Stimulated activated CD4-positive, alpha-beta T cell treated with anti-CD3 and anti-CD28 coated beads, Interleukin-4, amount 100 ng/mL, for 24 hours (primary cell): ENCODE results near the gene KCNH1.
A peak's percentile ranks its signal among the peaks of the same experiment; 100 is the strongest.

Experiments
- DNase-seq: peaks from one replicate; pipeline ENCODE4 v3.0.0-alpha.2; 2020

The KCNH1 gene, protein sequence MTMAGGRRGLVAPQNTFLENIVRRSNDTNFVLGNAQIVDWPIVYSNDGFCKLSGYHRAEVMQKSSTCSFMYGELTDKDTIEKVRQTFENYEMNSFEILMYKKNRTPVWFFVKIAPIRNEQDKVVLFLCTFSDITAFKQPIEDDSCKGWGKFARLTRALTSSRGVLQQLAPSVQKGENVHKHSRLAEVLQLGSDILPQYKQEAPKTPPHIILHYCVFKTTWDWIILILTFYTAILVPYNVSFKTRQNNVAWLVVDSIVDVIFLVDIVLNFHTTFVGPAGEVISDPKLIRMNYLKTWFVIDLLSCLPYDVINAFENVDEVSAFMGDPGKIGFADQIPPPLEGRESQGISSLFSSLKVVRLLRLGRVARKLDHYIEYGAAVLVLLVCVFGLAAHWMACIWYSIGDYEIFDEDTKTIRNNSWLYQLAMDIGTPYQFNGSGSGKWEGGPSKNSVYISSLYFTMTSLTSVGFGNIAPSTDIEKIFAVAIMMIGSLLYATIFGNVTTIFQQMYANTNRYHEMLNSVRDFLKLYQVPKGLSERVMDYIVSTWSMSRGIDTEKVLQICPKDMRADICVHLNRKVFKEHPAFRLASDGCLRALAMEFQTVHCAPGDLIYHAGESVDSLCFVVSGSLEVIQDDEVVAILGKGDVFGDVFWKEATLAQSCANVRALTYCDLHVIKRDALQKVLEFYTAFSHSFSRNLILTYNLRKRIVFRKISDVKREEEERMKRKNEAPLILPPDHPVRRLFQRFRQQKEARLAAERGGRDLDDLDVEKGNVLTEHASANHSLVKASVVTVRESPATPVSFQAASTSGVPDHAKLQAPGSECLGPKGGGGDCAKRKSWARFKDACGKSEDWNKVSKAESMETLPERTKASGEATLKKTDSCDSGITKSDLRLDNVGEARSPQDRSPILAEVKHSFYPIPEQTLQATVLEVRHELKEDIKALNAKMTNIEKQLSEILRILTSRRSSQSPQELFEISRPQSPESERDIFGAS

DNA sequence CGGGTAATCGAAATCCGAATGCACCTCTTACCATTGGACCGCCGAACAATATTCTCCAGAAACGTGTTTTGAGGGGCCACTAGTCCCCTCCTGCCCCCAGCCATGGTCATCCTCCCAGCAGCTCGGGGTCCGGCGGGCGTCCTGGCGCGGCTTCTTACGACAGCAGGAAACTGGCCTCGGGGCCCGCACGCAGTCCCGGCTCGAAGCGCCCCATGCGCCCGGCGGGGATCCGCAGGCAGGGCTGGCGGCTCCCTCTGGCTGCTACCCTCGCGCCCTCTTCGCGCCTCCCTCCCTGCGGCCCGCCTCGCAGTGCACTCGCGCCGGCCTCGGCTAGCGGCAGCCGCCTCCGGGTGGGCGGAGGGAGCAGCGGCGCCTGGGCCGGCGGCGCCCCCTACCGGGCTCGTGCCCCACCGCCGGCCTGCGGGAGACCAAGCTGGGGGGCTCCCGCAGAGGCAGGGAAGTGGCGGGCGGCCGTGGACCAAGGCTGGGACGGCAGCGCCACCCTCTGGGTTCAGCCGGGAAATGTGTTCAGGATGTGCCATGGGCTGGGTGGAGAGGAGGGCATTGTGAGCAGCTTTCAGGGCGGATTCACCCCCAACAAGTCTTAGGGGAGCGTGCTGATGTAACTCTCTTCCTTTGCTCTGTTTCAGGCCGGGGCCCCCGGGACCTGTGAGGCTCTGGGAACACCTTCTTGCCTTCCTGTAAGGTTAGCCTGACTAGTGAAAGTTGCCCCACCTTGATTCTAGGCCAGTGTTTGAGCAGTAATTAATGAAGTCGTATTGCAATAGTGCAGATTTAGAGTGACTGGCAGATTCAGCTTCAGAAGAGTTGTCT, at the start of gene KCNH1:
Gene KCNH1 (minus strand): TSS at position 313 of the 834 bp plus-strand sequence. CDS start 203 bp downstream, at position 110.
- peak; percentile 78 for DNase-seq

DNA sequence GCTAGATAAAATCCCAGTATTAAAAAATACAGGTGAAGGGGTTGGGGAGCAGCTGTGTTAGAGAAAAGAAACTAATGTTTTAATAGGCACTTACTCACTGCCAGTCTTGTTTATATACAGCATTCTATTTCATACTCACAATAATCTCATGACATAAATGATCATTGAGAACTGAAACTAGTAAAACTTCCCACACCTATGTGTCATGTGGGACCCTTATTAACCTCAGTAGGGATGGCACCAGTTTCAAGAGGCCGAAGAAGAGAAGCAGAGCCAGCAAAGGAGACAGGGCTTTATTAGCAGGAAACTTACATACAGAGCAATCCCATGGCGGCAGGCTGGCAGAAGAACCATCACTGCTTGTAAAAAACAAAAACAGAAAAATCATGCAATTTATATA, 48.8 kb upstream of the KCNH1 start:
- DNase-seq = no peak

DNA sequence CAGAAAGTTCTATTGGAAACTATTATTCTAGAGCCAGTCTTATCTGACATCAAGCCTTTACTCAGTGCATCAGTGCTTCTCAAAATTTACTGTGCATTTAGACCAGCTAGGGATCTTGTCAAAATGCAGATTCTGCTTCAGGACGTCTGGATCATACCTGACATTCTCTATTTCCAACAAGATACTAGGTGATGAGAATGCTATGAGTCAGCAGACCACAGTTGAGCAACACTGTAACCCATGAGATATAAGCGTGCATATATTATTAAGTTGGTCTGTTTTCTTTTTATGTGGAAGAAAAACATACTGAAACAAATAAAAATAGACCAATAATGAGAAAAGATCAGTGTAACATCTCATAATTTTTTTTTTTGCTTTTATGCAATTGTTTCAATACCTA, 40.4 kb upstream of the KCNH1 start:
- DNase-seq = no peak

DNA sequence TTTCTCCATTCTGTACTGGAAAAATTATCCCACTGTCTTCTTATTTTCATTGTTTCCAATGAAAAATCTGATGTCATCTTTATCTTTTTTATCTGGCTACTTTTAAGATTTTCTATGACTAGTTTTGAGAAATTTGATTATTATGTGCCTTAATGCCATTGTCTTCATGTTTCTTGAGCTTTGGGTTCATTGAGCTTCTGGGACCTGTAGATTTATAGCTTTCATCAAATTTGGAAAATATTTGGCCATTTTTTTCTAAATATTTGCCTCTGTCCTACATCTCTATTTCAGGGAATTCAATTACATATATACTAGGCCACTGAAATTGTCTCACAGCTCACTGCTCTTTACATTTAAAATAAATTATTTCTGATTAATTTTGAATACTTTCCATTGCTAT, 38.7 kb upstream of the KCNH1 start:
- DNase-seq = no peak

DNA sequence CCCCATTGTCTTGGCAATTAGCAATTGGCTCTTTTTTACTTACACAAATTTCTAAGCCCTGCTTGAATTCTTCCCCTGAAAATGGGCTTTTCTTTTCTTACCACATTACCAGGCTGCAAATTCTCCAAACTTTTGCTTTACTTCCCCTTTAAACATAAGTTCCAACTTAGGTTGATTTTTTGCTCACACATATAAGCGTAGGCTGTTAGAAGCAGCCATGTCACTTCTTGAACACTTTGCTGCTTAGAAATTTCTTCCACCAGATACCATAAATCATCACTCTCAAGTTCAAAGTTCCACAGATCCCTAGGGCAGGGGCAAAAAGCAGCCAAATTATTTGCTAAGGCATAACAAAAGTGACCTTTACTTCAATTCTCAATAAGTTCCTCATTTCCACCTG, 35.4 kb upstream of the KCNH1 start:
- no peak for DNase-seq

DNA sequence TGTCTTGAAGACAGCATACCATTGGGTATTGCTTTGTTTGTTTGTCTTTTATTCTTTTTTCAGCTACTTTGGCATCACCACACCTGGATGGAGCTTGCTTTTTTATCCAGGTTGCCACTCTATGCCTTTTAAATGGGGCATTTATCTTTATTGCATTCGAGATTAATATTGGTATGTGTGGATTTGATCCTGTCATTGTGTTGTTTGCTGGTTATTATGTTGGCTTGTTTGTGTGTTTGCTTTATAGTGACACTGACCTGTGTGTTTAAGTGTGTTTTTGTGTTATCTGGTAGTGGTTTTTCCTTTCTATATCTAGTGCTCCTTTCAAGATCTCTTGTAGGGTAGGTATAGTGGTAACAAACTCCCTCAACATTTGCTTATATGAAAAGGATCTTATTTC, 24.9 kb upstream of the KCNH1 start:
- no peak for DNase-seq

DNA sequence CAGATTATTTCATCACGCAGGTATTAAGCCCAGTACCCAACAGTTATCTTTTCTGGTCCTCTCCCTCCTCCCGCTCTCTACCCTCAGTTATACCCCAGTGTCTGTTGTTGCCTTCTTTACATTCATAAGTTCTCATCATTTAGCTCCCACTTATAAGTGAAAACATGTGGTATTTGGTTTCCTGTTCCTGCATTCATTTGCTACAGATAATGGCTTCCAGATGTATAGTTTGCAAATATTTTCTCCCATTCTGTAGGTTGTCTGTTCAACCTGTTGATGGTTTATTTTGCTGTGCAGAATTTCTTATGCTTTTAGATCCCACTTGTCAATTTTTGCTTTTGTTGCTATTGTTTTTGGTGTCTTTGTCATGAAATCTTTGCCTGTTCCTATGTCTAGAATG, 21.1 kb upstream of the KCNH1 start:
- no peak for DNase-seq

DNA sequence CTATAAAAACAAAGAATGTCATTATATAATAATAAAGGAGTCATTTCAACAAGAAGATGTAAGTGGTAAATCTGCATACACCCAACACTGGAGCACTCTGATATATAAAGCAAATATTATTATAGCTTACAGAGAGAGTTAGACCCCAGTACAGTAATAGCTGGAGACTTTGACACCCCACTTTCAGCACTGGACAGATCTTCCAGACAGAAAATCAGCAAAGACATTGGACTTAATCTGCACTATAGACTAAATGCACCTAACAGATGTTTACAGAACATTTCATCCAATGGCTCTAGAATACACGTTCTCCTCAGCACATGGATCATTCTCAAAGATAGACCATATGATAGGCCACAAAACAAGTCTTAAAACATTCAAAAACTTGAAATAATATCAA, 20.0 kb upstream of the KCNH1 start:
- no peak for DNase-seq

DNA sequence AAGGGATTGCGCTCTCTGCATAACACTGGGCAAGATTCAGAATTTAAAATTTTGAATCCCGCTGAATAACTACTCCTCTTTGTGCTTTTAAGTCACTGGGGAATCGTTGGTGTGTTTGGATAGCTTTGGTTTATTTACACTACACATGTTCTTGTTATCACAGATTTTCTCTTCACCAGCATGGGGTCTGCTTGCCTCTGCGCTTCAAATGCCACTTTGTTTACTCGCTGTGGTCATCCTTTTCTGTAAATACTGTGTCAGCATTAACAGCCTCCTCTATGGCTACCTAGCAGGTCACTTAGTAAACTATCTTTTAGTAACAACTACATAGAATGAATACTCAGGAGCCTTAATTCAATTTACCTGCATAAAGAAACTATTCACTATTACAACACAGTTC, 14.4 kb upstream of the KCNH1 start:
- no peak for DNase-seq

DNA sequence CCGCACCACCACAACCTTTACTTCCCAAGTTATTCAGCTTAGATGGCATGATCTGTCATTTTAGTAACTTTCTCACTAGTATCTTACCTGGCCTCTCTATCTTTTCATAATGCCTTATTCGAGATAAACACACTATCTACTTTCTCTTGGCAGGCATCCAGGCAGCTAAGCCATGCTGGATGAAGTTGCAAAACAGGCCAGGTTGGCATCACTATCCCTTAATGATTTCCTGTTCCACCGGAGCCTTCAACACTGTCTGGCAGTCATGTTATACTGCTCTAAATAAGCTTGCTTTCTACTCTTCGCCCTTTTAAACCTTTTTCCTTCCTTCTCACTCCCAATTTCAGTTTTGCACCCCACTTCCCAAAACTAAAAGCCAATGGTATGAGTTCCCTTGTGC, 12.0 kb upstream of the KCNH1 start:
- no peak for DNase-seq

DNA sequence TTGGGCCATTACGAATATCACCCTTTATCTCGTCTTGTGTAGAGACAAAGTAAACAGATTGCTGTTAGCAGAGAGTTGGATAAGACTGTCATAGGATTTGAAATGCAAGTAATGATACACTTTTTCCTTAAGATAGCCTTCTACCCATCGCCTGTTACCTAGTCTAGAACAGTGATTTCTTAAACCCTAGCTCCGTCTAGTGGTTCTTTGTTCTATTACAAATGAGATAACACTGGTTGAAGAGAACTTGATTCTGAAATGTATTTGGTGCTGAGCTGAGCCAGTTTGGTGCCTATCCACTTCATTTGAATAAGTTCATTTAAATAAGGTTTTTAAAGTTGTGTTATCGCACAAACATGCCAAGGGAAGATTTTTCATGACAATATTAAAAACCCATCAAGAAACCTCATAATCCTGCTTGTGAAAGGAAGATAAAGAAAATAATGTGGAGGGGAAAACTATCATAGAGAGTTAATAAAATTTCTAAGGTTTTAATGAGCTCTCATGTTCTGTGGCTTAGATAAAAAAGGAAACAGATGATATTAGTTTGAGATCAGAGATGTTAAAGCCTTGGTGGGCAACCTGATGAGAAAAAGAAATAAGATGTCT, 1.5 kb upstream of the KCNH1 start:
- no peak for DNase-seq

DNA sequence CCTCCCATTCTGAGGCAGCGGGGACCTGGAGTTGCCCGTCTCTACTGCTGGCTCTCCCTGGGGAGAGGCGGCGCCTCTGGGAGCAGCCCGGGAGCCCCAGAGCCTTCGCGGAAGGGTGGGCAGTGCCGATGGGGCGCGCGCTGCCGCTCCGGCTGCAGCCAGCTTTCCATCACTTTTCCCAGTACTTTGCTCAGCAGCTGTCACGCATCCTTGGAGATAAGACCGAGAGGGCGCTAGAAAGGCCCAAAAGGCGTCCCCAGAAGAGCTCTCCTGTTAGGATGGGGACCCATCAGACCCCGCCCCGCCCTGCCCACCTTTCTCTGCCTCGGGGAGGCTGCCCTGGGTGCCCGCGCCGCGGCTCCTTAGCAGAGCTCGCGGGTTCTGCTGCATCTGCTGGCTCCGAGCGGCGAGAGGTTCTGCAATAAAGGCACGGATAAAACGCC, 534 bp downstream of the KCNH1 start:
- no peak for DNase-seq

DNA sequence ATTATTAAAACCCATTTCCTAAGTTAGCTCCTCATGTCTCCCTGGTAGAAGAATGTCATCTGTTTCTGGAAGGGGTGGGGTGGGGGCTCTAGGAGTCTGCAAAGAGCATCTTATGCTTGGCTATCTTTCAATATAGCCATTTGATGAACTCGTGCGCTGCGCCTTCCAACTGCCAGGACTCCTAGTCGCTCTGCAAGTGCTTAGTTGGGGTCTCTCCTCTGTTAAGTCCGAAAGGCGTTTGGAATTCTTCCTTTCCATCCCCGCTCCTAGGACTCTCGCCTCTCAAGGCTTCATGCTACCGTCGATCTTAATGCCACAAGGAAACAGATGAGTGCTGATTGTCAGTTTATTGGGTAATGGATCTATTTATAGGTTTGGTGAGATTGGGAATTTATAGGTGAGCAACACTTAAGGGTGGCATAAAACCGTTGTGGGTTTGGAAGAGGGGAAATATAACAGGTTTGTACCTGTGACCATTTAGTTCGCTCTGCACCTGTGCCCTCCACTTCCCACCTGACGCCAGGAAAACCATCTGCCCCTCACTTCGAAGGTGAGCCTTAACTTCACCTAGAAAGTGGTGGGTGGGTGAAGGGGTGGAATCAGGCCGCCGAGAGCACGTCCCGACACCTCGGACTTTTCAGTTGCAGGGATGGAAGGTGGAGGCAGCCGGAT, 1.1 kb downstream of the KCNH1 start:
- no peak for DNase-seq

DNA sequence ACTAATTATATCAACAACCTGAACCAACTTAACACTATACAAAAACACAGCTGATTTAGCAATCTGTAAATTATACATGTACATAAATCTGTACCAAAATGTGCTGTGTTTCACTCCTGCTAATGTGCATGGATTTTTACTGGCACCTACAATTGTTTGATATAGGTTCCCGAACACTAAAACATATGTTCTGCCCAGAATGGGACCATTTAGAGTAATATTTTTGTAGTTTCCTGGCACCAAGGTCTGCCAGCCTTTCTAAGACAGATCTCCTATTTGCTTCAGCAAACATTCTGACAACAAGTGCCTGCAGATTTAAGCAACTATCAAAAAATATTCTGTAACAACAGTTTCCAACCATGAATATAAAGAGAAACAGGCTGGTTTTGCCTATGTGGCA, 4.2 kb downstream of the KCNH1 start:
- DNase-seq = no peak

DNA sequence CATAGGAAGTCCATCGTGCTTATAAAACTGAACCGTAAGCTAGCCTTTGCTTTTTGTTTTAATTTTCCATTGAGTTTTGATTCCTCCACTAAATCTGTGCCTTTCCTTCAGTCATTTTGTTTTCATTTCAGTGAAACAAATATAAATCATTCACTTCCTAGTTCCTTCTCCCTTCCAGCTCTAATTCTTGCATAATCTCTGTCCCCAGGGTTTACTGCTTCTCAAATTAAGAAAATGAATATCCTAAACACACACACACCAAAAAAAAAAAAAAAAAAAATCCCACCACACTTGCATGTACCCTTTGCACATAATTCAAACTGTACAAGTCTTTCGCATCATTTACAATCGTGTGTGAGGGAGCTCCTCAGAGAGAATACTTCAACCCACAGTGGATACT, 6.8 kb downstream of the KCNH1 start:
- DNase-seq = no peak

DNA sequence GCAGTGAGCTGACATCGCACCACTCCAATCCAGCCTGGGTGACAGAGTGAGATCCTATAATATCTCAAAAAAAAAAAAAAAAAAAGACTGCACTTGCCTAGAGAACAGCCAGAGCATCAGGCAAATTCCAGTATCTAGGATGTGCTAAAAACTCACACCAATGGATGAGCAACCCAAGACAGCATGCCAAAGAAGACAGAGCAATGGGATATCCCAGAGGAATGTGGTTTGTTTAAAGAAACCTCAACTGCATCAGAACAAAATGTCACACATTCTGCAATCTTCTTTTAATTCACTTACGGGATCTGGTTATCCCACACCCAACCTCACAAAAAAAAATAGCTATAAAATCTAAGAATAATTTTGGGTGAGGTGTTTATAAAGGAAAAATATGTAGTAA, 7.3 kb downstream of the KCNH1 start:
- no peak for DNase-seq

DNA sequence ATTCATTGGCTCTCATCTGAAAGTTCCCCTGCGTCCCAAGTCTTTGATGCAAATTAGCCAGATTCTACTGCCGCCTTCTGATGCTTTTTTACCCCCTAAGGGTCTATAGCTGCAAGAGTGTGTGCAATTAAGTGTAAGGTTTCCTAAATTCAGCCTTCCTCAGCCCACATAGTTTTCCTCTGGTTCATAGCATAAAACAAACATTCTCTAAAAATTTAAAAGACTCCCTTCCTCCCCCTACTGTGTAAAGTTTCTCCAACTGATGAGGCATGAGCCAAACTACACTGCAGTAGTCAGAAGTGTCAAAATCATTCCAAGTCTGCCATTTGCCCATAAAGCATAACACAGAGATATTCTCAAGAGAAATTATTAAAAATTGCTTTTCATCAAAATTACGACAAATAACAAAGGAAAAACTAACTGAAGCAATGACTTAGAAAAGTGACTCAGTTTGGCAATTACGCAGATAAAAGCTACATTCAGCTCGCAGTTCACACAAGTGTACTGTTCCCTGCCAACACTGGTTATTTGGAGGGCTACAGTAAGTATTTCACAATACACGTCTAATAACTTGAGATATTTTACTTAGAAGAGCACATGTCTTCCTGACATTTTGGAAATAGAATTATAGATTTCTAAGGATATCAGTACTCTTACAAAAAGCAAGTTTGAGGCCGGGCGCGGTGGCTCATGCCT, 15.4 kb downstream of the KCNH1 start:
- no peak for DNase-seq

DNA sequence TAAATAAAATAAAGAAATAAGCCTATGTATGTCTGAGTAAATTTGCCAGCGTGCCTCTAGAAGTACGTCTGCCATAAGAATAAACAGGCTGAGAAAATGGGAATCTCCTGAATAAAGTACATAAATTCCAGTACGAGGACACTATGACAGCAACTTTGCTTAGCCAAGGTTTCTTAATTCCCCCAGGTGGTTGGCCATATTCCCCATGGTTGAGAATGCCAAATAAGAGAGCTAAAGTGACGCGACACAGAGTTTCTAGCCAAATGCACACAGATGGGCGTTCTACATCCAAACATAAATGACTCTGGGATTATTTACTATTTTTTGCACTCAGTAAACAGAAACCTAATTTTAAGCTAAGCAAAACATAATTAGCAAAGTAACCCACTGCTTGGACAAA, 19.5 kb downstream of the KCNH1 start:
- no peak for DNase-seq

DNA sequence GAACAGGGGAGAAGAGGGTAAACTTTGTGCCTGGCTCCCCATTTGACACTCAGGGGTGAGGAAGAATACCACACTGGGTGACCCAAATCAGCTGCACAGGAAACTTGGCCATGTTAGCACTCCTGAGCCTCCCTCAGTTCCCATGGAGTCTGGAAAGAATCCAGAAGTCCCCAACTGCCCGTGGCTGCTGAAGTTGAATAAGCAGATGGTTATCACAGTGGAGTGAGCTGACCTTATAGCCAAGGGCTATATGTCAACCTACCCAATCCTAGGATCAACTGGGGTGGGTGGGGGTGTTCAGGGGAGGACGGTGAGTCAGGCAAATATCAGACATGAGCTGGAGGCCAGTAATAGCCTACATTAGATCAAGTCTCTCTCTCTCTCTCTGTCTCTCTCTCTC, 20.4 kb downstream of the KCNH1 start:
- DNase-seq = no peak

DNA sequence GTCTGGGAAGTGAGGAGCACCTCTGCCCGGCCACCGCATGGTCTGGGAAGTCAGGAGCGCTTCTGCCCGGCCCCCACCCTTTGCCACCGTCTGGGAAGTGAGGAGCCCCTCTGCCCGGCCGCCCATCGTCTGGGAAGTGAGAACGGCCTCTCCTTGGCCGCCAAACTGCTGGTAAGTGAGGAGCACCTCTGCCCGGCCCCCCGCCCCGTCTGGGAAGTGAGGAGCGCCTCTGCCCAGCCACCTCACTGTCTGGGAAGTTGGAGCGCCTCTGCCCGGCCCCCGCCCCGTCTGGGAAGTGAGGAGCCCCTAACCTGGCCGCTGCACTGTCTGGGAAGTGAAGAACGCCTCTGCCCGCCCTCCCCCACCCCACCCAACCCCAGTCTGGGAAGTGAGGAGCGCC, 22.6 kb downstream of the KCNH1 start:
- no peak for DNase-seq

DNA sequence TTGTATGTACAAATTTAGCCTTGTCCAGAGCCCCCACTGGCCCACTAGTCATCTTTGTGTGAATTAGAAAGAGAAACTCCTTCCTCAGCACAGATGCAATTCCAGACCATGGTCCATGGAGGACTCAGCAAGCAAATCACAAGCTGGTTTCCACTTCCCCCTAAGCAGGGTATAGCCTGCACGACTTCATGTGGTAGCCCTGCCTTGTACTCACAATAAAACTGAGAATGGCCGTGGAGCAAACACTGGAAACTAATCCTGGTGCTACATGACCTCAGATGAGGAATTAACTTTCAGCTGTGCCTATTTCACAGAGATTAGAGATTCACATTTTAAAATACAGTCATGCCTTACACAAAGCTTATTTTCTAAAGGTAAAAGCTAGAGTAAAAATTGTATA, 32.5 kb downstream of the KCNH1 start:
- no peak for DNase-seq
